CD1c-positive myeloid dendritic cell (primary cell): Measurements from ENCODE around the gene BACH2.
"Not testable (repeated sequence)": the region's sequence is repeated elsewhere in the genome, so short reads cannot be mapped to it uniquely, and the experiment has no call there.

ENCODE experiments used
- DNase-seq: peaks from one replicate; pipeline ENCODE4 v3.0.0-alpha.2; 2016; ENCODE audit errors: extremely low spot score

Gene BACH2

GRCh38 chr6:90184334-90185298 lies 112.0 kb downstream of the BACH2 start:
- DNase-seq: no peak

GRCh38 chr6:90183587-90184333 lies 112.9 kb downstream of the BACH2 start:
- DNase-seq: no peak

- no peak for DNase-seq
Measured at GRCh38 chr6:90180526-90180925, 116.1 kb downstream of the BACH2 start.

GRCh38 chr6:90179190-90180169 lies 117.2 kb downstream of the BACH2 start:
- DNase-seq: peak; percentile 29

- peak; percentile 42 for DNase-seq
Measured at GRCh38 chr6:90178384-90178855, 118.2 kb downstream of the BACH2 start.

- no peak for DNase-seq
Measured at GRCh38 chr6:90177544-90178383, 118.9 kb downstream of the BACH2 start.

- peak; percentile 12 for DNase-seq
Measured at GRCh38 chr6:90175627-90176538, 120.8 kb downstream of the BACH2 start.

- no peak for DNase-seq
Measured at GRCh38 chr6:90173262-90173925, 123.2 kb downstream of the BACH2 start.

GRCh38 chr6:90170601-90171000 lies 126.0 kb downstream of the BACH2 start:
- no peak for DNase-seq

GRCh38 chr6:90169374-90169773 lies 127.3 kb downstream of the BACH2 start:
- no peak for DNase-seq

- no peak for DNase-seq
Measured at GRCh38 chr6:90168693-90169131, 127.9 kb downstream of the BACH2 start.

- no peak for DNase-seq
Measured at GRCh38 chr6:90167514-90168379, 128.9 kb downstream of the BACH2 start.

GRCh38 chr6:90166155-90166924 lies 130.3 kb downstream of the BACH2 start:
- DNase-seq: not testable (repeated sequence)

- no peak for DNase-seq
Measured at GRCh38 chr6:90162648-90163387, 133.8 kb downstream of the BACH2 start.

- DNase-seq: no peak
Measured at GRCh38 chr6:90160013-90160412, 136.6 kb downstream of the BACH2 start.

GRCh38 chr6:90159452-90159851 lies 137.2 kb downstream of the BACH2 start:
- DNase-seq: no peak
